Colon (tissue), 2 donors: ENCODE results near the gene NFYB.
"Not testable (repeated sequence)": the region's sequence is repeated elsewhere in the genome, so short reads cannot be mapped to it uniquely, and the experiment has no call there.

Source experiments
- FAIRE-seq: peaks from 2 replicates; lab custom pipeline; 2012; peaks lifted over from hg19 to GRCh38; lab: Jason Lieb, UNC
- donor health status: control.
- donor health status: control.

Gene NFYB

GRCh38 chr12:104114834-104115586 is 23.0 kb downstream of the NFYB start:
- FAIRE-seq: not testable (repeated sequence)

GRCh38 chr12:104109446-104110271 is 28.4 kb downstream of the NFYB start:
- FAIRE-seq: no peak

- FAIRE-seq: no peak
Measured at GRCh38 chr12:104108755-104109445, 29.1 kb downstream of the NFYB start.

- no peak for FAIRE-seq
Measured at GRCh38 chr12:104106965-104107364, 31.0 kb downstream of the NFYB start.

GRCh38 chr12:104105461-104105860 is 32.5 kb downstream of the NFYB start:
- FAIRE-seq: no peak

GRCh38 chr12:104097954-104098353 is 40.1 kb downstream of the NFYB start:
- no peak for FAIRE-seq

- FAIRE-seq: no peak
Measured at GRCh38 chr12:104095289-104095688, 42.7 kb downstream of the NFYB start.

- no peak for FAIRE-seq
Measured at GRCh38 chr12:104094284-104094683, 43.7 kb downstream of the NFYB start.

- no peak for FAIRE-seq
Measured at GRCh38 chr12:104091136-104091535, 46.9 kb downstream of the NFYB start.

GRCh38 chr12:104090685-104091084 is 47.3 kb downstream of the NFYB start:
- no peak for FAIRE-seq

- no peak for FAIRE-seq
Measured at GRCh38 chr12:104083769-104084475, 54.1 kb downstream of the NFYB start.

- FAIRE-seq: no peak
Measured at GRCh38 chr12:104080764-104081163, 57.2 kb downstream of the NFYB start.

GRCh38 chr12:104079024-104079423 is 59.0 kb downstream of the NFYB start:
- no peak for FAIRE-seq

GRCh38 chr12:104073699-104074098 is 64.3 kb downstream of the NFYB start:
- no peak for FAIRE-seq

- no peak for FAIRE-seq
Measured at GRCh38 chr12:104072099-104072498, 65.9 kb downstream of the NFYB start.
